Measurements from ENCODE around the gene SMIM23. TPM values are rescaled to one million over a fixed set of nuclear protein-coding genes. Genes with fewer than 3 reads are reported as not detected.

The SMIM23 gene
- total RNA-seq, 2 donors from 2014 or later = not detected

GRCh38 chr5:171840066-171840465 is 54.4 kb downstream of the SMIM23 start:
- no peaks in the 10 kb centered on the region for H3K9me3 ChIP-seq
- no peaks in the 10 kb centered on the region for H3K36me3 ChIP-seq (replicated peaks in 1 of 2; ENCODE audit: insufficient read depth in 1 of 2, low read depth in 2 of 2)
- H3K4me3 ChIP-seq = no peak overlapping the region
- H3K4me1 ChIP-seq = no peaks in the 10 kb centered on the region
- H3K27ac ChIP-seq = no peak overlapping the region
- TF ChIP-seq CTCF (IDR thresholded peaks at IDR 0.05) (no peak), POLR2A (IDR thresholded peaks at IDR 0.05) (no peak)
- ATAC-seq (no peak), DNase-seq (no peak)
- H3K27me3 ChIP-seq = no peaks in the 10 kb centered on the region
- 38 to 44% methylated on average over 2 of the region's 2 CpGs for WGBS, 2 donors
- intact Hi-C loops (cut with DNase I) = no loop called here

Other genes starting within 250 kb of the SMIM23 start
- gene FBXW11, start 220.8 kb downstream of the SMIM23 start, total RNA-seq = 10 to 100 TPM; 29.0 to 64.6 TPM

Measured in body of pancreas (tissue), 4 donors.